ENCODE measurements around the gene SLC25A6.

SLC25A6 gene

DNA sequence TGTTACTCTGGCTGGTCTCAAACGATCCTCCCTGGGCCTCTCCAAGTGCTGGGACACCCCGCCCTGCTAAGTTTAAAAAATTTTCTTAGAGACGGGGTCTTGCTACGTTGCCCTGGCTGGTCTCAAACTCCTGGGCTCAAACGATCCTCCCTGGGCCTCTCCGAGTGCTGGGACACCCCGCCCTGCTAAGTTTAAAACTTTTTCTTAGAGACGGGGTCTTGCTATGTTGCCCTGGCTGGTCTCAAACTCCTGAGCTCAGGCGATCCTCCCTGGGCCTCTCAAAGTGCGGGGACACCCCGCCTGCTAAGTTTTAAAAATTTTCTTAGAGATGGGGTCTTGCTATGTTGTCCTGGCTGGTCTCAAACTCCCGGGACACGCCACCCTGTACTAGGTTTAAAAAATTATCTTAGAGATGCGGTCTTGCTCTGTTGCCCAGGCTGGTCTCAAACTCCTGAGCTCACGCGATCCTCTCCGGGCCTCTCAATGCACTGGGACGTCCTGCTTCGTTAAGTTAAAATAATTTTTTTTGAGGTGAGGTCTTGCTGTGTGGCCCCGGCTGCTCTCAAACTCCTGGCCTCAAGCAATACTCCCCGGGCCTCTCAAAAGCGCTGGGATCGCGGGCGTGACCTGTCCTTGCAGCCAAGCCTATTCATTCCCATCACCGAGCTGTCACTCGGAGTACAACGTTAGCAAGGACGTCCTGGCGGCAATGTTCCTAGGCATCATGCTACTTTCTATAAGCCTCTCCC is 1.1 kb downstream of the SLC25A6 start:
- WGBS, 2 experiments, result 59 to 61% methylated on average over 30 of the region's 30 CpGs

GRCh38 chrX:1389993-1390285 is 2.0 kb downstream of the SLC25A6 start:
- H3K27me3 ChIP-seq (ENCODE audit: control insufficient read depth, insufficient read depth, low read length, poor library complexity, severe bottlenecking), result no peaks in the 10 kb centered on the region
- H3K27ac ChIP-seq (ENCODE audit: insufficient read depth, low read depth, low read length, poor library complexity, severe bottlenecking), result no peak overlapping the region
- 92 to 97% methylated on average over 10 of the region's 10 CpGs for WGBS, 2 experiments
- H3K4me1 ChIP-seq (ENCODE audit: control insufficient read depth, insufficient read depth, low read length), result peaks cover 10% of the 10 kb centered on the region
- H3K9me3 ChIP-seq (ENCODE audit: control insufficient read depth, low read length), result no peaks in the 10 kb centered on the region
- H3K4me3 ChIP-seq (ENCODE audit: insufficient read depth, low read depth, low read length), result no peak overlapping the region
- H3K36me3 ChIP-seq (ENCODE audit: control insufficient read depth, insufficient read depth, low read length), result peaks cover 52% of the 10 kb centered on the region

More for the DNA sequence above, 1.1 kb downstream of the SLC25A6 start:
- Histone ChIP-seq H3K27me3 (ENCODE audit: control insufficient read depth, insufficient read depth, low read length, poor library complexity, severe bottlenecking) (no peaks in the 10 kb centered on the region), H3K4me3 (ENCODE audit: insufficient read depth, low read depth, low read length) (peak overlapping the region; percentile 83), H3K4me1 (ENCODE audit: control insufficient read depth, insufficient read depth, low read length) (peaks cover 11% of the 10 kb centered on the region), H3K9me3 (ENCODE audit: control insufficient read depth, low read length) (no peaks in the 10 kb centered on the region), H3K27ac (ENCODE audit: insufficient read depth, low read depth, low read length, poor library complexity, severe bottlenecking) (no peak overlapping the region), H3K36me3 (ENCODE audit: control insufficient read depth, insufficient read depth, low read length) (peaks cover 44% of the 10 kb centered on the region)

GRCh38 chrX:1389181-1389992 is 2.5 kb downstream of the SLC25A6 start:
- no peaks in the 10 kb centered on the region for H3K27me3 ChIP-seq (ENCODE audit: control insufficient read depth, insufficient read depth, low read length, poor library complexity, severe bottlenecking)
- WGBS, 2 experiments, result 95 to 96% methylated on average over 51 of the region's 51 CpGs
- H3K36me3 ChIP-seq (ENCODE audit: control insufficient read depth, insufficient read depth, low read length), result peaks cover 57% of the 10 kb centered on the region
- H3K9me3 ChIP-seq (ENCODE audit: control insufficient read depth, low read length), result no peaks in the 10 kb centered on the region
- H3K4me1 ChIP-seq (ENCODE audit: control insufficient read depth, insufficient read depth, low read length), result peaks cover 5% of the 10 kb centered on the region
- no peak overlapping the region for H3K27ac ChIP-seq (ENCODE audit: insufficient read depth, low read depth, low read length, poor library complexity, severe bottlenecking)
- H3K4me3 ChIP-seq (ENCODE audit: insufficient read depth, low read depth, low read length), result no peak overlapping the region

DNA sequence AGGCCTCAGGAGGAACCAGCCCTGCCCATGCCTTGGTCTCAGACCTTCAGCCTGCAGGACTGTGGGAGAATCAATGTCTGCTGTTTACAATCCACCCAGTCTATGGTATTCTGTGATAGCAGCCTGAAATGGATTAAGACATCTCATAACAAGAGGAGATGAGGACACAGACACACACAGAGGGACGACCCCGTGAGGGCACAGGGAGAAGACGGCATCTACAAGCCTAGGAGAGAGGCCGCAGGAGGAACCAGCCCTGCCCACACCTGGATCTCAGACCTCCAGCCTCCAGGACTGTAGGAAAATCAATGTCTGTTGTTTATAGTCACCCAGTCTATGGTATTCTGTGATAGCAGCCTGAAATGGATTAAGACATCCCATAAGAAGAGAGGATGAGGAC is 3.3 kb downstream of the SLC25A6 start:
- no peak overlapping the region for H3K27ac ChIP-seq (ENCODE audit: insufficient read depth, low read depth, low read length, poor library complexity, severe bottlenecking)
- H3K27me3 ChIP-seq (ENCODE audit: control insufficient read depth, insufficient read depth, low read length, poor library complexity, severe bottlenecking), result no peaks in the 10 kb centered on the region
- no peaks in the 10 kb centered on the region for H3K9me3 ChIP-seq (ENCODE audit: control insufficient read depth, low read length)
- H3K4me1 ChIP-seq (ENCODE audit: control insufficient read depth, insufficient read depth, low read length), result no peaks in the 10 kb centered on the region
- 93 to 96% methylated on average over 4 of the region's 4 CpGs for WGBS, 2 experiments
- H3K4me3 ChIP-seq (ENCODE audit: insufficient read depth, low read depth, low read length), result no peak overlapping the region
- H3K36me3 ChIP-seq (ENCODE audit: control insufficient read depth, insufficient read depth, low read length), result peaks cover 61% of the 10 kb centered on the region

DNA sequence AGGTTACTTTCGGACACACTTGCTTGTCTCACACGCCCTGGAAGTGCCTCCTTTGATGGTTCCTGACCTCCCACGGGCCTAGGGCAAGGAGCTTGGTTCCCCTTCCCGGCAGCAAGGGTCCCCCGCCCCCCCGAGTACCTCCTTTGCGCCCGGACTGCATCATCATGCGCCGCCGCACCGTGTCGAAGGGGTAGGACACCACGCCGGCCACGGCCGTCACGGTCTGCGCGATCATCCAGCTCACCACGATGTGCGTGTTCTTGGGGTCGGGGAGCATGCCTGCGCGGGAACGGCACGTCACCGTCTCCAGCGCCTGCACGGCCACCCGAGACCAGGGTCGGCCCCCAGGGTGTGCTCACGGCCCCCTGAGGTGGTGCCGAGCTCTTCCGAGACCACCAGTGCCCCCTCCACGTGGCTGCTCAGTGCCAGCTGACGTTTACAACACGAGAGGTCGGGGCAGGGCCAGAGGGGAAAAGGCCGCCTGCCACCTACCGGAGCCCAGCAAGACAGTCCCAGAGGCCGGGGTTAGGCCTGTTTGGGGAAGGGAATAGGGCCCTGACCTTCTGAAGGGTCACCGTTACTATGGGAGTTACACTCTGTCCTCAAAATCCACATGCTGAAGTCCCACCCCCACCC is 4.7 kb downstream of the SLC25A6 start:
- no peaks in the 10 kb centered on the region for H3K9me3 ChIP-seq (ENCODE audit: control insufficient read depth, low read length)
- H3K4me3 ChIP-seq (ENCODE audit: insufficient read depth, low read depth, low read length), result no peak overlapping the region
- WGBS, 2 experiments, result 96% methylated on average over 43 of the region's 43 CpGs
- H3K4me1 ChIP-seq (ENCODE audit: control insufficient read depth, insufficient read depth, low read length), result no peaks in the 10 kb centered on the region
- H3K27ac ChIP-seq (ENCODE audit: insufficient read depth, low read depth, low read length, poor library complexity, severe bottlenecking), result no peak overlapping the region
- H3K27me3 ChIP-seq (ENCODE audit: control insufficient read depth, insufficient read depth, low read length, poor library complexity, severe bottlenecking), result no peaks in the 10 kb centered on the region
- peaks cover 61% of the 10 kb centered on the region for H3K36me3 ChIP-seq (ENCODE audit: control insufficient read depth, insufficient read depth, low read length)

- WGBS, 2 experiments, result 96 to 97% methylated on average over 41 of the region's 41 CpGs
- peaks cover 61% of the 10 kb centered on the region for H3K36me3 ChIP-seq (ENCODE audit: control insufficient read depth, insufficient read depth, low read length)
- H3K9me3 ChIP-seq (ENCODE audit: control insufficient read depth, low read length), result no peaks in the 10 kb centered on the region
Observed at GRCh38 chrX:1386338-1387127, 5.4 kb downstream of the SLC25A6 start.

GRCh38 chrX:1385253-1386223 is 6.4 kb downstream of the SLC25A6 start:
- Histone ChIP-seq H3K9me3 (ENCODE audit: control insufficient read depth, low read length) (no peaks in the 10 kb centered on the region), H3K36me3 (ENCODE audit: control insufficient read depth, insufficient read depth, low read length) (peaks cover 61% of the 10 kb centered on the region), H3K27me3 (ENCODE audit: control insufficient read depth, insufficient read depth, low read length, poor library complexity, severe bottlenecking) (no peaks in the 10 kb centered on the region), H3K27ac (ENCODE audit: insufficient read depth, low read depth, low read length, poor library complexity, severe bottlenecking) (no peak overlapping the region), H3K4me3 (ENCODE audit: insufficient read depth, low read depth, low read length) (no peak overlapping the region), H3K4me1 (ENCODE audit: control insufficient read depth, insufficient read depth, low read length) (no peaks in the 10 kb centered on the region)
- 96 to 97% methylated on average over 36 of the region's 36 CpGs for WGBS, 2 experiments

More at GRCh38 chrX:1386338-1387127, 5.4 kb downstream of the SLC25A6 start:
- no peak overlapping the region for H3K27ac ChIP-seq (ENCODE audit: insufficient read depth, low read depth, low read length, poor library complexity, severe bottlenecking)
- no peaks in the 10 kb centered on the region for H3K4me1 ChIP-seq (ENCODE audit: control insufficient read depth, insufficient read depth, low read length)
- H3K27me3 ChIP-seq (ENCODE audit: control insufficient read depth, insufficient read depth, low read length, poor library complexity, severe bottlenecking), result no peaks in the 10 kb centered on the region
- H3K4me3 ChIP-seq (ENCODE audit: insufficient read depth, low read depth, low read length), result no peak overlapping the region

DNA sequence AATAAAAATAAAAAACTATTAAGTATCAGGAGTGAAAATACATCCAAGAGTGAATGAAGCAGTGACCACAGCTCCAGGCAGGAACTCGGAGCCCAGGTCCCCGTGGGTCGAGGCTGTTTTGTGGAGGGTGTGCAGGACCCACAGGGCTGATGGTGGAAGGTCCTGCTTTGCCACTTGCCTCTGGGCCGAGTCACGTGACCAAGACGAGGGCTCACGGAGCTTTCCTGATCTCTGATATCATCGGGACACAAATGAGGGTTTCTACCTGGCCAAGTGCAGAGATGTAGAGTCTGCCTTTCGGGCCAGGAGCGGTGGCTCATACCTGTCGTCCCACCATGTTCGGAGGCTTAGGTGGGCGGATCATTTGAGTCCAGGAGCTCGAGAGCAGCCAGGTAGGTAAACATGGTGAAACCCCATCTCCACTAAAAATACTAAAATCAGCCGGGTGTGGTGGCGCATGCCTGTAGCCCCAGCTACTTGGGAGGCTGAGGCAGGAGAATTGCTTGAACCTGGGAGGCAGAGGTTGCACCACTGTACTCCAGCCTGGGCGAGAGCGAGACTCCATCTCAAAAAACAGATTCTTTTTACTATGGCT is 7.2 kb downstream of the SLC25A6 start:
- no peaks in the 10 kb centered on the region for H3K9me3 ChIP-seq (ENCODE audit: control insufficient read depth, low read length)
- no peak overlapping the region for H3K27ac ChIP-seq (ENCODE audit: insufficient read depth, low read depth, low read length, poor library complexity, severe bottlenecking)
- WGBS, 2 experiments, result 94 to 95% methylated on average over 18 of the region's 18 CpGs
- peaks cover 56% of the 10 kb centered on the region for H3K36me3 ChIP-seq (ENCODE audit: control insufficient read depth, insufficient read depth, low read length)
- H3K27me3 ChIP-seq (ENCODE audit: control insufficient read depth, insufficient read depth, low read length, poor library complexity, severe bottlenecking), result no peaks in the 10 kb centered on the region
- H3K4me3 ChIP-seq (ENCODE audit: insufficient read depth, low read depth, low read length), result no peak overlapping the region
- H3K4me1 ChIP-seq (ENCODE audit: control insufficient read depth, insufficient read depth, low read length), result no peaks in the 10 kb centered on the region
